SU-DHL-6 (cell line): ENCODE results near the gene SCAMP5.

Experiments
- H2AFZ ChIP-seq: fragments of 200-600 bp; sonication (generic); 2 replicates; pipeline ENCODE4 v1.6.1; 2014; ENCODE audit warnings: low read depth, mild to moderate bottlenecking, moderate library complexity, mixed read lengths, antibody characterized with exemption, low read length; ENCODE audit not compliant: severe bottlenecking
- H3F3A ChIP-seq: fragments of 200-600 bp; shearing (Covaris generic); 2 replicates; pipeline ENCODE4 v1.6.0; 2016; ENCODE audit warnings: antibody characterized with exemption, mild to moderate bottlenecking; ENCODE audit not compliant: insufficient read depth
- H3K27ac ChIP-seq: fragments of 200-600 bp; sonication (generic); 2 replicates; pipeline ENCODE4 v1.5.1; 2016; ENCODE audit warnings: low read depth, mild to moderate bottlenecking, low read length, moderate library complexity, mixed read lengths
- H3K27me3 ChIP-seq: fragments of 200-600 bp; sonication (generic), shearing (Covaris generic); 2 replicates; pipeline ENCODE4 v1.6.0; 2014; ENCODE audit warnings: mild to moderate bottlenecking, low read length
- H3K36me3 ChIP-seq: fragments of 200-600 bp; sonication (generic); 2 replicates; pipeline ENCODE4 v1.6.1; 2014; ENCODE audit warnings: mild to moderate bottlenecking, low read length, mixed read lengths
- H3K4me2 ChIP-seq: fragments of 300-600, 200-600 bp; shearing (Covaris generic), sonication (generic); 2 replicates; pipeline ENCODE4 v1.6.0; 2014; ENCODE audit warnings: low read length, low read depth, mild to moderate bottlenecking; ENCODE audit not compliant: poor library complexity, severe bottlenecking
- H3K4me3 ChIP-seq: fragments of 200-600 bp; sonication (generic); 2 replicates; pipeline ENCODE4 v1.5.1; 2014; ENCODE audit warnings: antibody characterized with exemption, low read length, mild to moderate bottlenecking, mixed read lengths; ENCODE audit not compliant: insufficient read depth, poor library complexity, severe bottlenecking
- H3K79me2 ChIP-seq: fragments of 200-600 bp; sonication (generic); 2 replicates; pipeline ENCODE4 v1.6.1; 2014; ENCODE audit warnings: mild to moderate bottlenecking, low read length, moderate library complexity; ENCODE audit not compliant: insufficient read depth
- H3K9ac ChIP-seq: fragments of 200-600 bp; sonication (generic); 2 replicates; pipeline ENCODE4 v1.7.0; 2014; ENCODE audit warnings: mild to moderate bottlenecking, low read length
- H3K9me2 ChIP-seq: fragments of 200-600 bp; sonication (generic); replicated peaks from 2 replicates; pipeline ENCODE4 v1.6.1; 2014; ENCODE audit warnings: low read length; ENCODE audit not compliant: insufficient read depth
- H3K9me3 ChIP-seq: fragments of 200-600 bp; sonication (generic); 2 replicates; pipeline ENCODE4 v1.6.1; 2014; ENCODE audit warnings: low read length, mixed read lengths; ENCODE audit not compliant: insufficient read depth
- H4K20me1 ChIP-seq: fragments of 200-600 bp; sonication (generic); 2 replicates; pipeline ENCODE4 v1.6.1; 2014; ENCODE audit warnings: low read depth, mild to moderate bottlenecking, antibody characterized with exemption, low read length, moderate library complexity, mixed read lengths
- EZH2phosphoT487 ChIP-seq: fragments of 200-600 bp; sonication (generic), shearing (Covaris generic); conservative IDR thresholded peaks from 2 replicates; pipeline ENCODE4 v1.6.1; 2018; ENCODE audit warnings: mild to moderate bottlenecking, antibody characterized with exemption, low read length, moderate library complexity, mixed read lengths
- TF ChIP-seq, protein P1 (sequence below): fragments of 200-600 bp; sonication (generic); IDR thresholded peaks from one replicate; pipeline ENCODE4 v1.5.1; 2017; ENCODE audit warnings: antibody characterized with exemption, mild to moderate bottlenecking, low read length, moderate library complexity; ENCODE audit not compliant: insufficient read depth, poor library complexity, severe bottlenecking

SCAMP5 gene, protein sequence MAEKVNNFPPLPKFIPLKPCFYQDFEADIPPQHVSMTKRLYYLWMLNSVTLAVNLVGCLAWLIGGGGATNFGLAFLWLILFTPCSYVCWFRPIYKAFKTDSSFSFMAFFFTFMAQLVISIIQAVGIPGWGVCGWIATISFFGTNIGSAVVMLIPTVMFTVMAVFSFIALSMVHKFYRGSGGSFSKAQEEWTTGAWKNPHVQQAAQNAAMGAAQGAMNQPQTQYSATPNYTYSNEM

DNA sequence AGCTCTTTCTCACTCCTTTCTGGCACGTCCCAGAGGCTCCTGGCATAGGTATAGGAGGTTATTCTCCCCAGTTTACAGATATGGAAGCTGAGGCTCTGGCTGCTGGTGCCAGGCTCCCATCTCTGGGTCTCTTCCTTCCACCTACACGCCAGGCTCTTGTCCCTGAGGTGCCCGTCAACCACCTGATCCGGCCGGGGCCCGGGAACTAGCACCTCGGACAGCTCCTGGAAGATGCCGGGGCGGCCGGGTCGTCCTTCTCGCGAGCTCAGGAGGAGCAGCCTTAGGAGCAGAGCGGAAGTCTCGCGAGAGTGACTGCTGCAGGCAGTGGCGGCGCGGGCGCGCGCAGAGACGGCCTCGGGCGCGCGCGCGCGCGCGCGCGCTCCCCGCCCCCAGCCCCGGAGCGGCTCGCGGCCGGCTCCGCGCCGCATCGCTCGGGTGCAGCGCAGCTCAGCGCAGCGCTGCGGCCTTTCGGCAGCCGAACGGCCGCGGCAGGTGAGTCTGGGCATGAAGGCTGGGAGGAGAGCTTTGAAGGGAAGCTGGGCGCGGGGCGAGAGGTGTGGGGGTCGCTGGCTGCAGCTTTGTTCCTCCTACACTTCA lies at the start of gene SCAMP5:
Gene SCAMP5, plus strand, starts transcription at position 382 of the 597 bp plus-strand sequence. CDS start 16,277 bp downstream, outside the sequence.
- Histone ChIP-seq H3K27ac (no peak within 1 kb of the TSS), H3K4me2 (peak within 1 kb of the TSS; percentile 87)

DNA sequence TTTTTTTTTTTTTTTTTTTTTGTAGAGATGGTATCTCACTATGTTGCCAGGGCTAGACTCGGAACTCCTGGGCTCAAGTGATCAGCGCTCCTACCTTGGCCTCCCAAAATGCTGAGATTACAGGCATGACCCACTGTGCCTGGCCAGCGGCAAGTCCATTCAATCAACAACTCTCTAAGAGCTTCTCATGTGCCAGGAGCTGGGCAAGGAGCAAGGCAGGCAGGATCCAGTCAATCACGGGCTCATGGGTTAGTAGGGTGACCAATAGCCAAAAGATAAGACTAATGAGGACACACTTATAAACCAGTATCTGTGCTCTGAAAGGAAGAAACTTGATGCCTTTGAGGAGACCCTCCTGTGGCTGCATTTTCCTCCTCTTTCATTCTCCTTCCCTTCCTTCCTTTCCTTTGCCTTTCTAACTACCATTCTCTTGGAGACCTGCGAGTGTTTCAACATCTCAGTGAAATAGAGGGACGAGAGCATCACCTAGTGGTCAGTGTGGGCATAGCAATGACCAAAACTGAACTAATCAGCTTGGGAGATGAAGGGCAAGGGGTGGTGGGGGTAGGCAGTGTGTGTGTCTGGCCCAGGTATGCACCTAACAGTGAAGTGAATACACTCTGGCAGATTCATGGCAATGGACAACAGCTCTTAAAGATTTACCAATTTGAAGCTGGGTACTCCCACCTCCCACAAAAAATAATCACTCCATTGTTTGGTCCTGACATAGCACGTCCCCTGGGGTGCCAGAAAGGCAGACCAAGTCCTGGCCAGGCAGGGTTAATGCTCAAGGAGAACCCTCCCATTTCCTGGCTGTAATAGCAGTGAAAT lies 45.1 kb upstream of the SCAMP5 start:
- Histone ChIP-seq H3K4me3 (no peak overlapping the region), H3K9me2 (no peaks in the 10 kb centered on the region), H3K9ac (no peak overlapping the region), H3K9me3 (no peaks in the 10 kb centered on the region), H3K79me2 (peaks cover 13% of the 10 kb centered on the region), H2AFZ (no peak overlapping the region), H4K20me1 (no peaks in the 10 kb centered on the region), H3K27me3 (no peaks in the 10 kb centered on the region), H3K36me3 (no peaks in the 10 kb centered on the region), H3K4me2 (no peak overlapping the region), H3K27ac (no peak overlapping the region), H3F3A (0 out of 2 replicates have a peak, but pooled peaks cover 4% of the 10 kb centered on the region)
- TF ChIP-seq, protein P1, sequence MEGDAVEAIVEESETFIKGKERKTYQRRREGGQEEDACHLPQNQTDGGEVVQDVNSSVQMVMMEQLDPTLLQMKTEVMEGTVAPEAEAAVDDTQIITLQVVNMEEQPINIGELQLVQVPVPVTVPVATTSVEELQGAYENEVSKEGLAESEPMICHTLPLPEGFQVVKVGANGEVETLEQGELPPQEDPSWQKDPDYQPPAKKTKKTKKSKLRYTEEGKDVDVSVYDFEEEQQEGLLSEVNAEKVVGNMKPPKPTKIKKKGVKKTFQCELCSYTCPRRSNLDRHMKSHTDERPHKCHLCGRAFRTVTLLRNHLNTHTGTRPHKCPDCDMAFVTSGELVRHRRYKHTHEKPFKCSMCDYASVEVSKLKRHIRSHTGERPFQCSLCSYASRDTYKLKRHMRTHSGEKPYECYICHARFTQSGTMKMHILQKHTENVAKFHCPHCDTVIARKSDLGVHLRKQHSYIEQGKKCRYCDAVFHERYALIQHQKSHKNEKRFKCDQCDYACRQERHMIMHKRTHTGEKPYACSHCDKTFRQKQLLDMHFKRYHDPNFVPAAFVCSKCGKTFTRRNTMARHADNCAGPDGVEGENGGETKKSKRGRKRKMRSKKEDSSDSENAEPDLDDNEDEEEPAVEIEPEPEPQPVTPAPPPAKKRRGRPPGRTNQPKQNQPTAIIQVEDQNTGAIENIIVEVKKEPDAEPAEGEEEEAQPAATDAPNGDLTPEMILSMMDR = peak; percentile 99
- no peak for TF ChIP-seq EZH2phosphoT487

More for the DNA sequence above, at the start of gene SCAMP5:
- Histone ChIP-seq H3K9me3 (no peaks in the 10 kb centered on the region), H3K27me3 (no peaks in the 10 kb centered on the region), H2AFZ (peak within 1 kb of the TSS; percentile 37), H3F3A (peaks cover 4% of the 10 kb centered on the region; the same call in 1 of the 2 replicates), H3K9ac (peak within 1 kb of the TSS; percentile 72), H3K9me2 (no peaks in the 10 kb centered on the region), H3K79me2 (no peaks in the 10 kb centered on the region), H3K36me3 (no peaks in the 10 kb centered on the region), H3K4me3 (peak within 1 kb of the TSS; percentile 70), H4K20me1 (no peaks in the 10 kb centered on the region)
- TF ChIP-seq, protein P1 = no peak
- TF ChIP-seq EZH2phosphoT487 = no peak

DNA sequence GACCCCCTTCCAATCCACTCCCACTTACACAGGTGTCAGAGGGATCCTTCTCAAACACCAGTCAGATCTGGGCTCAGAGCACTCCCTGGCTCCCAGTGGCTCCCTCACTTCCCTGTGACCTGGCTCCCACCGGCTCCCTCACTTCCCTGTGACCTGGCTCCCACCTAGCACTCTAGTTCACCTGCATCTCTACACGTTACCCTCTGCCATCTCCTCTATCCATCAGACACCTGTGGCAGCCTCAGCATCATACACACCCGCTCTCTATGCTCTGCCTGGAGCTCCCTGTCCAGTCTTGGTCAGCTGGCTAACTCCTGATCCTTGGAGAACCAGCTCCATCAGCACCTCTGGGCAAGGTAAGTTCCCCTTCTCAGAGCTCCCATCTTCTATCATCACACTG lies 44.4 kb upstream of the SCAMP5 start:
- no peak overlapping the region for H2AFZ ChIP-seq
- no peaks in the 10 kb centered on the region for H3K9me2 ChIP-seq
- no peak overlapping the region for H3K4me3 ChIP-seq
- H3K27ac ChIP-seq = no peak overlapping the region
- TF ChIP-seq EZH2phosphoT487 = no peak
- TF ChIP-seq, protein P1 = no peak
- no peaks in the 10 kb centered on the region for H4K20me1 ChIP-seq
- H3K79me2 ChIP-seq = peaks cover 20% of the 10 kb centered on the region
- H3K27me3 ChIP-seq = no peaks in the 10 kb centered on the region
- H3K9ac ChIP-seq = no peak overlapping the region
- H3K36me3 ChIP-seq = no peaks in the 10 kb centered on the region
- H3K9me3 ChIP-seq = no peaks in the 10 kb centered on the region
- 0 out of 2 replicates have a peak, but pooled peaks cover 4% of the 10 kb centered on the region for H3F3A ChIP-seq
- no peak overlapping the region for H3K4me2 ChIP-seq
